Neuronal stem cell (in vitro differentiated cells): ENCODE results near the gene MICAL3.

Experiments used
- DNase-seq: peaks from one replicate; pipeline ENCODE4 v3.0.0-alpha.2; 2013; ENCODE audit warnings: low spot score
- H2AFZ ChIP-seq: one replicate; pipeline ENCODE4 v1.6.1; 2013; ENCODE audit warnings: mild to moderate bottlenecking, low read length, inconsistent platforms
- H2AK5ac ChIP-seq: 2 replicates; pipeline ENCODE4 v1.6.1; 2013; ENCODE audit warnings: low read depth, mild to moderate bottlenecking, inconsistent platforms, low read length, moderate library complexity, mixed read lengths
- H2BK120ac ChIP-seq: 2 replicates; pipeline ENCODE4 v1.6.1; 2013; ENCODE audit warnings: low read depth, mild to moderate bottlenecking, inconsistent platforms, low read length, moderate library complexity, mixed read lengths
- H2BK12ac ChIP-seq: one replicate; pipeline ENCODE4 v1.6.1; 2013; ENCODE audit warnings: low read length, inconsistent platforms
- H2BK15ac ChIP-seq: 2 replicates; pipeline ENCODE4 v1.6.1; 2013; ENCODE audit warnings: mild to moderate bottlenecking, low read length, inconsistent platforms, mixed read lengths
- H2BK5ac ChIP-seq: one replicate; pipeline ENCODE4 v1.6.1; 2013; ENCODE audit warnings: inconsistent platforms, mild to moderate bottlenecking, low read length, moderate library complexity
- H3K14ac ChIP-seq: one replicate; pipeline ENCODE4 v1.6.1; 2013; ENCODE audit warnings: low read length, inconsistent platforms
- H3K18ac ChIP-seq: 2 replicates; pipeline ENCODE4 v1.6.1; 2013; ENCODE audit warnings: low read length, inconsistent platforms
- H3K23ac ChIP-seq: 2 replicates; pipeline ENCODE4 v1.6.1; 2013; ENCODE audit warnings: low read depth, mild to moderate bottlenecking, mixed read lengths, low read length, inconsistent platforms; ENCODE audit not compliant: poor library complexity
- H3K27ac ChIP-seq: replicated peaks from 3 replicates; pipeline ENCODE4 v1.5.1; 2013; ENCODE audit warnings: low read length, inconsistent platforms
- H3K27me3 ChIP-seq, 3 experiments: 2 replicates each; pipeline ENCODE4 v1.6.1; 2013; ENCODE audit warnings: low read length in 3 of 3, mild to moderate bottlenecking in 2 of 3, inconsistent platforms in 1 of 3, low read depth in 1 of 3, mixed read lengths in 1 of 3, moderate library complexity in 1 of 3; ENCODE audit not compliant: control insufficient read depth in 3 of 3, insufficient read depth in 3 of 3
- H3K36me3 ChIP-seq, 2 donors: replicated peaks in 1 of 2; 2 replicates each; pipeline ENCODE4 v1.6.1; 2013; ENCODE audit warnings: low read length in 2 of 2; ENCODE audit not compliant: control insufficient read depth in 2 of 2, insufficient read depth in 2 of 2
- H3K4ac ChIP-seq: 2 replicates; pipeline ENCODE4 v1.6.1; 2013; ENCODE audit warnings: inconsistent platforms, mild to moderate bottlenecking, low read length, moderate library complexity
- H3K4me1 ChIP-seq, 2 donors: 1 replicate in 1 of 2; 2 replicates in 1 of 2; pipeline ENCODE4 v1.6.1; 2013; ENCODE audit warnings: low read length in 2 of 2, low read depth in 1 of 2; ENCODE audit not compliant: control insufficient read depth in 2 of 2, insufficient read depth in 1 of 2
- H3K4me2 ChIP-seq: one replicate; pipeline ENCODE4 v1.6.1; 2013; ENCODE audit warnings: mild to moderate bottlenecking, low read length, inconsistent platforms; ENCODE audit not compliant: insufficient read depth, poor library complexity, severe bottlenecking
- H3K4me3 ChIP-seq, 2 donors: 2 replicates each; pipeline ENCODE4 v1.5.1; 2013; ENCODE audit warnings: low read length in 2 of 2, mild to moderate bottlenecking in 2 of 2, inconsistent platforms in 1 of 2, moderate library complexity in 1 of 2
- H3K79me1 ChIP-seq: one replicate; pipeline ENCODE4 v1.6.1; 2013; ENCODE audit warnings: low read depth, mild to moderate bottlenecking, inconsistent platforms, low read length, moderate library complexity
- H3K9ac ChIP-seq: one replicate; pipeline ENCODE4 v1.6.1; 2013; ENCODE audit warnings: mild to moderate bottlenecking, low read depth, low read length, inconsistent platforms; ENCODE audit not compliant: poor library complexity
- H3K9me3 ChIP-seq, 2 donors: replicated peaks in 1 of 2; 2 replicates each; pipeline versions ENCODE3 to v1.6.1; 2013; ENCODE audit warnings: low read length in 2 of 2, mild to moderate bottlenecking in 2 of 2, inconsistent platforms in 1 of 2, low read depth in 1 of 2, mixed read lengths in 1 of 2, moderate library complexity in 1 of 2; ENCODE audit not compliant: control insufficient read depth in 2 of 2, insufficient read depth in 1 of 2
- H4K8ac ChIP-seq: one replicate; pipeline ENCODE4 v1.6.1; 2013; ENCODE audit warnings: low read depth, mild to moderate bottlenecking, inconsistent platforms, low read length, moderate library complexity
- H4K91ac ChIP-seq: one replicate; pipeline ENCODE4 v1.6.1; 2013; ENCODE audit warnings: low read length, low read depth, mild to moderate bottlenecking, inconsistent platforms; ENCODE audit not compliant: poor library complexity
- WGBS, 2 donors: extraction: QIAGEN DNeasy Blood & Tissue Kit; methylation state at CpG; one replicate each; pipeline ENCODE4 v1.1.7; 2013; ENCODE audit warnings: missing lambda C conversion rate in 2 of 2, mixed read lengths in 1 of 2; ENCODE audit not compliant: insufficient read length in 2 of 2, insufficient replicate concordance in 1 of 2; ENCODE audit errors: extremely low coverage in 2 of 2; 5-methylcytosine and 5-hydroxymethylcytosine counted together

The MICAL3 gene

GRCh38 chr22:17842386-17842785 is 182.0 kb downstream of the MICAL3 start:
- Histone ChIP-seq H2BK12ac (no peak overlapping the region), H3K36me3 (peaks cover 8 to 24% of the 10 kb centered on the region in 2 donors), H3K23ac (peak overlapping the region; percentile 37), H3K27me3 (no peaks in the 10 kb centered on the region), H3K79me1 (no peaks in the 10 kb centered on the region), H2AK5ac (peak overlapping the region; percentile 1), H2BK15ac (no peak overlapping the region), H4K8ac (no peak overlapping the region), H2AFZ (no peak overlapping the region), H2BK120ac (no peak overlapping the region), H4K91ac (no peak overlapping the region), H3K14ac (no peak overlapping the region), H3K4me3 (no peak overlapping the region), H3K18ac (peak overlapping the region; percentile 71), H3K4me2 (no peak overlapping the region), H2BK5ac (no peak overlapping the region), H3K9ac (no peak overlapping the region), H3K4ac (no peak overlapping the region), H3K27ac (no peak overlapping the region), H3K4me1 (peaks cover 0 to 4% of the 10 kb centered on the region in 2 donors), H3K9me3 (no peaks in the 10 kb centered on the region)
- DNase-seq, result no peak
- WGBS, 2 donors, result no CpG with 5 or more reads among the region's 20 CpGs

GRCh38 chr22:17841836-17842235 is 182.5 kb downstream of the MICAL3 start:
- DNase-seq, result no peak
- Histone ChIP-seq H4K8ac (peak overlapping the region; percentile 23), H2BK120ac (no peak overlapping the region), H3K4me1 (peaks cover 0 to 6% of the 10 kb centered on the region in 2 donors), H2BK12ac (no peak overlapping the region), H3K4ac (no peak overlapping the region), H3K4me2 (no peak overlapping the region), H3K23ac (peak overlapping the region; percentile 93), H3K79me1 (no peaks in the 10 kb centered on the region), H3K4me3 (no peak overlapping the region), H2AFZ (no peak overlapping the region), H3K27ac (no peak overlapping the region), H2AK5ac (peak overlapping the region; percentile 1), H3K36me3 (peaks cover 10 to 25% of the 10 kb centered on the region in 2 donors), H3K27me3 (no peaks in the 10 kb centered on the region), H4K91ac (no peak overlapping the region), H3K9me3 (no peaks in the 10 kb centered on the region), H3K14ac (peak overlapping the region; percentile 67), H2BK15ac (no peak overlapping the region), H3K18ac (peak overlapping the region; percentile 9), H3K9ac (peak overlapping the region; percentile 15), H2BK5ac (no peak overlapping the region)
- no CpG with 5 or more reads among the region's 16 CpGs for WGBS, 2 donors

GRCh38 chr22:17838180-17838865 is 186.0 kb downstream of the MICAL3 start:
- H3K4me2 ChIP-seq, result no peak overlapping the region
- H4K91ac ChIP-seq, result no peak overlapping the region
- peaks cover 6 to 7% of the 10 kb centered on the region in 2 donors for H3K4me1 ChIP-seq
- H2BK5ac ChIP-seq, result no peak overlapping the region
- no peak overlapping the region for H3K4ac ChIP-seq
- H3K9me3 ChIP-seq, result no peaks in the 10 kb centered on the region
- no peaks in the 10 kb centered on the region for H3K79me1 ChIP-seq
- H3K36me3 ChIP-seq, result peaks cover 17 to 29% of the 10 kb centered on the region in 2 donors
- no peak overlapping the region for H3K18ac ChIP-seq
- no CpG with 5 or more reads among the region's 13 CpGs for WGBS, 2 donors
- H2BK15ac ChIP-seq, result no peak overlapping the region
- no peak overlapping the region for H3K4me3 ChIP-seq
- no peak overlapping the region for H2BK120ac ChIP-seq
- no peak overlapping the region for H4K8ac ChIP-seq
- no peak overlapping the region for H3K27ac ChIP-seq
- H3K9ac ChIP-seq, result no peak overlapping the region
- H2AK5ac ChIP-seq, result no peak overlapping the region
- no peak overlapping the region for H2BK12ac ChIP-seq
- DNase-seq, result no peak
- H3K27me3 ChIP-seq, result no peaks in the 10 kb centered on the region
- no peak overlapping the region for H3K14ac ChIP-seq
- H3K23ac ChIP-seq, result no peak overlapping the region
- H2AFZ ChIP-seq, result no peak overlapping the region

- no peak overlapping the region for H3K27ac ChIP-seq
- H3K9ac ChIP-seq, result no peak overlapping the region
- H3K23ac ChIP-seq, result no peak overlapping the region
- no peak overlapping the region for H3K18ac ChIP-seq
- H2BK5ac ChIP-seq, result no peak overlapping the region
- H3K9me3 ChIP-seq, result no peaks in the 10 kb centered on the region
- no peak overlapping the region for H3K14ac ChIP-seq
- H2BK12ac ChIP-seq, result no peak overlapping the region
- peaks cover 6 to 7% of the 10 kb centered on the region in 2 donors for H3K4me1 ChIP-seq
- WGBS, 2 donors, result no CpG with 5 or more reads among the region's 14 CpGs
- no peak for DNase-seq
- no peak overlapping the region for H4K8ac ChIP-seq
- no peak overlapping the region for H3K4me2 ChIP-seq
- H2AK5ac ChIP-seq, result no peak overlapping the region
- H3K4ac ChIP-seq, result no peak overlapping the region
- no peak overlapping the region for H4K91ac ChIP-seq
- H2BK15ac ChIP-seq, result no peak overlapping the region
- no peak overlapping the region for H2AFZ ChIP-seq
- peaks cover 17 to 34% of the 10 kb centered on the region in 2 donors for H3K36me3 ChIP-seq
- no peak overlapping the region for H2BK120ac ChIP-seq
- H3K79me1 ChIP-seq, result no peaks in the 10 kb centered on the region
- no peak overlapping the region for H3K4me3 ChIP-seq
- no peaks in the 10 kb centered on the region for H3K27me3 ChIP-seq
Measured at GRCh38 chr22:17836992-17837742, 187.2 kb downstream of the MICAL3 start.
